HG03460 (cell line): ENCODE data around the gene TNFRSF6B.

Source experiments
- ATAC-seq: cut with Tn5 transposase; IDR thresholded peaks from one replicate; pipeline ENCODE4 v1.9.1; 2021; ENCODE audit not compliant: unreplicated experiment

TNFRSF6B gene

DNA sequence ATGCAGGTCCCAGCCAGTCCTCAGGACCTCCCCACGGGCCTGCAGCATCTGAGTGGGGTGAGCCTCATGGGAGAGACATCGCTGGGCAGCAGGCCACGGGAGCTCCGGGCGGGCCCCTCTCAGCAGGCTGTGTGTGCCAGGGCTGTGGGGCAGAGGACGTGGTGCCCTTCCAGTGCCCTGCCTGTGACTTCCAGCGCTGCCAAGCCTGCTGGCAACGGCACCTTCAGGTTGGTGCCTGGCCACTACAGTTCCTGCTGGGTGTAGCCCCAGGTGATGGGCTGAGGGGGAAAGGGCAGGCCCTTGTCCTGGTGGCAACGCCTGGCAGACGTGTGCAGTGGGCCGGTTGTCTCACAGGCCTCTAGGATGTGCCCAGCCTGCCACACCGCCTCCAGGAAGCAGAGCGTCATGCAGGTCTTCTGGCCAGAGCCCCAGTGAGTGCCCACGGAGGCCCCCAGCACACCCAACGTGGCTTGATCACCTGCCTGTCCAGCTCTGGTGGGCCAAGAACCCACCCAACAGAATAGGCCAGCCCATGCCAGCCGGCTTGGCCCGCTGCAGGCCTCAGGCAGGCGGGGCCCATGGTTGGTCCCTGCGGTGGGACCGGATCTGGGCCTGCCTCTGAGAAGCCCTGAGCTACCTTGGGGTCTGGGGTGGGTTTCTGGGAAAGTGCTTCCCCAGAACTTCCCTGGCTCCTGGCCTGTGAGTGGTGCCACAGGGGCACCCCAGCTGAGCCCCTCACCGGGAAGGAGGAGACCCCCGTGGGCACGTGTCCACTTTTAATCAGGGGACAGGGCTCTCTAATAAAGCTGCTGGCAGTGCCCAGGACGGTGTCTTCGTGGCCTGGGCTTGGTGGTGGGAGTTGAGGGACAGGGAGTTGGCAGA lies 787 bp upstream of the TNFRSF6B start:
- ATAC-seq, result no peak

DNA sequence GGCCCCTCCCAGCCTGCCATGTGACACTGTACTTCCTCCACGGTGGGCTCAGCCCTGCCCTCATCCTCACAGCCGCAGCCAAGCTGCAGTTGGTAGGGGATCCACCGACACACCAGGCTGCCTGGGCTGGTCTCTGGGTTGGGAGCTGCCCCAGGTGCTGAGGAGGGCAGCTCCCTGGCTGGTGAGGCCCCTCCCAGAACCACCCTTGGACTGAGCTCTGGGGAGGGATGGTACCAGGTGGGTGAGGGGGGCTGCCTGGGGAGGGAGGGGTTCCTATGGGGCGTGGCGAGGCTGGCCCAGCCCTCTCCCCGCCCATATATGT lies 185 bp upstream of the TNFRSF6B start:
- ATAC-seq, result no peak

DNA sequence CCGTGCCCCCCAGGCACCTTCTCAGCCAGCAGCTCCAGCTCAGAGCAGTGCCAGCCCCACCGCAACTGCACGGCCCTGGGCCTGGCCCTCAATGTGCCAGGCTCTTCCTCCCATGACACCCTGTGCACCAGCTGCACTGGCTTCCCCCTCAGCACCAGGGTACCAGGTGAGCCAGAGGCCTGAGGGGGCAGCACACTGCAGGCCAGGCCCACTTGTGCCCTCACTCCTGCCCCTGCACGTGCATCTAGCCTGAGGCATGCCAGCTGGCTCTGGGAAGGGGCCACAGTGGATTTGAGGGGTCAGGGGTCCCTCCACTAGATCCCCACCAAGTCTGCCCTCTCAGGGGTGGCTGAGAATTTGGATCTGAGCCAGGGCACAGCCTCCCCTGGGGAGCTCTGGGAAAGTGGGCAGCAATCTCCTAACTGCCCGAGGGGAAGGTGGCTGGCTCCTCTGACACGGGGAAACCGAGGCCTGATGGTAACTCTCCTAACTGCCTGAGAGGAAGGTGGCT lies 960 bp downstream of the TNFRSF6B start:
- no peak for ATAC-seq

DNA sequence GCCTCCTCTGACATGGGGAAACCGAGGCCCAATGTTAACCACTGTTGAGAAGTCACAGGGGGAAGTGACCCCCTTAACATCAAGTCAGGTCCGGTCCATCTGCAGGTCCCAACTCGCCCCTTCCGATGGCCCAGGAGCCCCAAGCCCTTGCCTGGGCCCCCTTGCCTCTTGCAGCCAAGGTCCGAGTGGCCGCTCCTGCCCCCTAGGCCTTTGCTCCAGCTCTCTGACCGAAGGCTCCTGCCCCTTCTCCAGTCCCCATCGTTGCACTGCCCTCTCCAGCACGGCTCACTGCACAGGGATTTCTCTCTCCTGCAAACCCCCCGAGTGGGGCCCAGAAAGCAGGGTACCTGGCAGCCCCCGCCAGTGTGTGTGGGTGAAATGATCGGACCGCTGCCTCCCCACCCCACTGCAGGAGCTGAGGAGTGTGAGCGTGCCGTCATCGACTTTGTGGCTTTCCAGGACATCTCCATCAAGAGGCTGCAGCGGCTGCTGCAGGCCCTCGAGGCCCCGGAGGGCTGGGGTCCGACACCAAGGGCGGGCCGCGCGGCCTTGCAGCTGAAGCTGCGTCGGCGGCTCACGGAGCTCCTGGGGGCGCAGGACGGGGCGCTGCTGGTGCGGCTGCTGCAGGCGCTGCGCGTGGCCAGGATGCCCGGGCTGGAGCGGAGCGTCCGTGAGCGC lies 1.6 kb downstream of the TNFRSF6B start:
- no peak for ATAC-seq

DNA sequence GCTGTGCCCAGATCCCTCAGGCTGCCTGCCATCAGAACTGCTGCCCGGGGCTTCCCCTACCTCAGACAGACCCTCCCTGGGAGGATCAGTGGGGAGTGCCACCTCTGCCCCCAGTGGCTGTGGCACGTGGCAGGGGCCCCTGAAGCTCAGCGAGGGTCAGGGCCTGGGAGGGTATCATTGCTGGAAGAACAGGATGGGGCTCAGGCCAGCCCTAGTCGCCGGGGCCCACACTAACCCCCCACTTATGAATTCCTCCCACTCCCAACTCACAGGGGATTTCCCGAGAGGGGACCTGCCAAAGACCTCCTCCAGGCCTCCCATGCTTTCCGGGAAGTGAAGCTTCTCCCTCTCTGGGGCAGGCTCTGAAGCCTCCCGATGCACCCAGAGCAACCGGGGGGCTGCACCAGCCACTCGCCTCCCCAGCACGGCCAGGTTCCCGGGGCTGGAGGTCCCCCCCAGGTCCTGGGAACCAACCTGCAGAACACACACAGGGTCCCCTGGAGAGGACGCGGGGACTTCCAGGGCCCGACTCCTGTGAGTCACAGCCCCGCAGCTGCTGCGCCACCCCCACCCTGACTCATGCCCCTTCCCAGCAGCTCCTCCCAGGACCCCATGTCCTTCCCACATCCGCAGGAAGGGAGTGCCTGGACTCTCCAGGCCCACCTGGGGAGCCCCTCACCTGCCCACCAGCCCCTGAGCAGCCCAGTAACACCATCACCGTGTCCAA lies 2.5 kb downstream of the TNFRSF6B start:
- ATAC-seq, result no peak

DNA sequence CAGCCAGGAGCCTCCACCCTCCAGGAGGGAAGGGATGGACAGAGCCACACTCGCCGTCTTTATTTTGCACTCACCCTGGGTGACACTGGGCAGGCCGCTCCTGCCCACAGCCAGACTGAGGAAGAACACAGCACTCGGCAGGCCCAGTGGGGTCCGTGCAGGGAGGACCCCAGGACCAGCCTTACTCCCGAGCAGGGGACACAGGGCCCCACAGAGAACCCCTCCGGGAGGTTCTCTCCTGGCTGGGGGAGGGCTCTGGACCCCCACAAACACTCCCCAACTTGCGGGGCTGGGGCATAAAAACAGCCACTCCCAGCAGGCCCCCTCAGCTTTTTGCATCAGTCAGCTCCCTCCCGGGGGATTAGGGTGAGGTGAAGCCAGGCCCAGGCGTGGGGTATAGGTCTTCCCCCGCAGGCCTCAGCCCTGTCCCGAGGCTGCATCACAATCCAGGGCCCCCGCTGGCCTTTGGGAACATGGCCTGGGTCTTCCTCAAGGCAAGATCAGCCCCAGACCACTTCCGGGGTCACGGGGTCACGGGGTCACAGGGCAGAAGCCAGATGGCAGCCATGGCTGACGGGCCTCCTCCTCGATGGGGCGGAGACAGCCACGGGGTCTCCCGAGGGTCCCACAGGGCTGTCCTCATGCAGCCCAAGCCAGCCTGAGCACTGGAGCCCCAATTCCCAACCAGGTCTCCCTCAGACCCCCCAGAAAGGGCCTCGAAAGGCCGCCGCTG lies 3.2 kb downstream of the TNFRSF6B start:
- ATAC-seq, result no peak

DNA sequence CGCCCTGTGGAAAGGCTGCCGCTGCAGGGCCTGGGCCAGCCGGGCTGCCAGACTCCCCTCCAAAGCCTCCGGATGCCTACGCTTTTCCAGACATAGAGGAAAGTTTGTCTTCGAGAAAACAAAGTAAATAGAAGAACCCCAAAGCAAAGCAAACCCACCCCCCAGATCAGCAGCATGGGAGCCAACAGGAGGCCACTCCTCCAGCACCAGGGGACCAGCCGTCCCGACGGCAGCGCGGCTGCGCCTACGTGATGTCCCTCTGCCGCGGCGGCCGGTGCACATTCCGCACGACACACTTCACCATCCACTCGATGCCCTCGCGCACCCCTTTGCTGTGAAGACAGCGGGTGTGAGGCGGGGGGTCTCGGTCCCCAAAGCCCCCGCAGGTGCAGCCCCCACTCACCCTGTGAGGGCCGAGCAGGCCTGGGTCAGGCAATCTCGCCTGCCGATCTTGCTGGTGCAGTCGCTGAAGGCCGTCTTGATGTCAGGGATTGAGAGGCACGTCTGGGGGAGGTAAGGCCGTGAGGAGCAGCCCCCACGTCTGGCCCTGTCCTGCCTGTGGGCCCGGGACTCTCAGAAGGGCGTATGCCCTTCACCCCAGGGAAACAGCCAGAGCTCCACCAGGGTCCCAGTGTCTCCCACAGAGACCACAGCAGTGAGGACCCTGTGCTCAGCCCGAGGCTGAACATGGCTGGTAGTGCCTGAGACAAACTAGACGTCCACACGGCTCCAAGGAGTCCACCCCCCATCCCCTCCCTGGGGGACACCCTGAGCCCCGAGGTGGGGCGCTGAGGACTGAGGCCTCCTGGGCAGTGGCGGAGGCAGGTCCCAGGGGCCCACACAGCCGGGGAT lies 4.0 kb downstream of the TNFRSF6B start:
- ATAC-seq, result no peak

DNA sequence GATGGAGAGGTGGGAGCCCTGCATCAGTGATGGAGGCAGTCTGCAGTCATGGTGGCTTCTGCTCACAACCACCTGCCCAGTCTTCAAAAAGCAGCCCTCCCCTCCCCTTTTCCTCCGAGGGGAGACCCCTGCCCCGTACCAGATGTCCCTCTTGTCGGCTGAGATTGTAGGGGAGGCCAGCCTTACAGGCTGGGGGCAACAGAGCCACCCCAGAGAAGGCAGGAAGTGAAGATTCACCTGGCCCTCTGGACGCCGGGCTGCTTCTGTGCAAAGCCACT lies 4.5 kb downstream of the TNFRSF6B start:
- no peak for ATAC-seq

DNA sequence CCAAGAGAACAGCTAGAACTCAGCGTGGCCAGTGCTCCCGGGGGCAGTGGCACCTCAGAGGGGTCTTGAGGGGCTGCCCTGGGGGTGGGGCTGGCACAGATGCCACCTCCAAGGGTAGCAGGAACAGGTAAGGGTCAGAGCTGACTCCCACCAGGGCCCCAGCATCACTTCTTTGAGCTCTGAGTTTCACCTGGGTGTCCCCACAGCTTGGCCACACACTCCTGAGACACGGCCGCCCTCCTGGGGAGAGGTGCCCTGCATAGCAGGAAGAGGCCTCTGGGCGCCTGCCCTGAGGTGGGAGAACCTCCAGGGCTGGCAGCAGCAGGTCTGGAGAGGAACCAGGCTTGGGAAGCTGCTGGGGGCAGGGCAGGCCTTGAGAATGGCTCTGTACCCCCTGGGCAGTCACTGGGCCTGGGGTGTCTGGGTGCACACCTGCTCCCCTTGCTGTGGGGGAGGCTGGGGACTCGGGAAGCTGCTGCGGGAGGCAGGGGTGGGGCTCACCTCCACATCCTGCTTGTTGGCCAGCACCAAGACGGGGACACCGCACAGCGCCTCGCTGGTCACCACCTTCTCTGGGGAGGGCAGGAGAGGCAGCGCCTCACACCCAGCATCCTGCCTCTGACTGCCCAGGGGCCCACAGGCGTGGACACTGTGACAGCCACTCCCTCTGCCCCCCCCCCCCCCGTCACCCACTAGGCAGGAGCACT lies 5.0 kb downstream of the TNFRSF6B start:
- no peak for ATAC-seq

DNA sequence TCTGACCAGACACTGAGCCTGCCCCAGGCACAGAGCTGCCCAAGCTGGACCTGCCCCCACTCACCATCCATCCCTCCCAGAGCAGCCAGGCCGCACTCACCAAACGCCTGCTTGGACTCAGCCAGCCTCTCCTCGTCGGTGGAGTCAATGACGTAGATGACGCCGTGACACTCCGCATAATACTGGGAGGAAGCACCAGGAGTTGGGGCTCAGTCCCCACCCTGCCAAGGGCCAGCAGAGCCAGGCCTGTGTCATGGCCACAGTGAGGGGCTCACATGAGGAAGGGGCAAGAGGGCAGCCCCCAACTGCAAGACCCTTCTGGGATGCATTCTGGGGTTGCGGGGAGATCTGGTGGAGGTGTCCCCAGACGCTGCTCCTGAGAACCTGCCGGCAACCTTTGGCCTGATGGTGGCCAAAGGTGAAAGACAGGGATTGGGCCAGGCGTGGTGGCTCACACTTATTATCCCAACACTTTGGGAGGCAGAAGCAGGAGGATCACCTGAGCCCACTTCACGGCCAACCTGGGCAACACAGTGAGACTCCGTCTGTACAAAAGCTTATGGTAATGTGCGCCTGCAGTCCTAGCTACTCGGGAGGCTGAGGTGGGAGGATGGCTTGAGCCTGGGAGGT lies 5.7 kb downstream of the TNFRSF6B start:
- no peak for ATAC-seq

DNA sequence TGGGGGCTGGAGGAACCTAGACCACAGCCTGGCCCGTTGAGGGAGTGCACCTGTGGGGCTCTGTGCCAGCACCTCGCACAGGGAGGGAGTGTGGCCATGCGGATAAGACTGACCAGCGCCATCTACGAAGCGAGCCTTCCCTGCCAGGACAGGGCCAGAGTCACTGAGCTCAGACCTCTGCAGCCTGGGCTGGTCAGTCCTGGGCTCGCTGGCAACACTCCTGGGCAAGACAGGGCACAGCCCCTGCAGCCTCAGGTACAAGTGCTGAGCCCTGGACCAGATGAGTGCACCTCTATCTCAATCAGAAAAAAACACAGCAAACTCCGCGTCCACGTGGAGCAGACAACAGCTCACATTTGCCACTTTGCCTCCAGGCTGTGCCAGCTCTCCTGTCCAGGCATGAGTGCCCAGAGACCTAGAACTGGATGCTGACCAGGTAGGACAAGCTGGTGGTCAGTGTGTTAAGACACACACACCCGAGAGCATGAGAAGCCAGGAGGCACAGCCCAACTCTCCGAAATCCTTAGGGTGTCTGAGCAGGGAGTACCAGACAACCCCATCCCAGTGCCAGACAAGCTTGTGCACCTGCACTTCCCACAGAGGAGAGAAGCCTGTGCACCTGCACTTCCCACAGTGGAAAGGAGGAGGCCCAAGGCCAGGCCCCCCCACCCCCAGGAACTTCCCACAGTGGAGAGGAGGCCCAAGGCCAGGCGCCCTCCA lies 6.5 kb downstream of the TNFRSF6B start:
- ATAC-seq, result no peak

DNA sequence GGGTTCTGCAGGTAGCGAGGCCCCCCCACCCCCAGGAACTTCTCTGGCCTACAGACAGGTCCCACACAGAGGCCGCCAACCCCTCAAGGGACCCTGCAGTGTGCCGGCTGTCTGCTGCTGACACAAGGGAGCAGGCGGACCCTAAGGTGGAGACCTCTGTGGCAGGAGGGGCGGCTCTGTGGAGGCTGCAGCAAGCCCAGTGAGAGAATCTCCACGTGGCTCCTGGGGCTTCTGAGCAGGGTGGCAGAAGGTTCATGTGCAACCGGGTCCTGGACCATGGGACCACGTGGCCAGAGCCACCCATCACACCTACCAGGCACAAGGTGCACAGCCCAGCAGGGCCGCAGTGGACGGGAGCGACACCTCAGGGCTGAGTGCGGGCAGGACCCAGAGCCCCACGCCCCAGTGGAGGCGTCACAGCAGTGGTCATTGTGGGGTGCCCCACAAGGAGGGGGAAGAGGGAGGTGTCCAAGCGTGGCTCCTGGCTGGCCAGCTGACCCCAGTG lies 7.1 kb downstream of the TNFRSF6B start:
- no peak for ATAC-seq

DNA sequence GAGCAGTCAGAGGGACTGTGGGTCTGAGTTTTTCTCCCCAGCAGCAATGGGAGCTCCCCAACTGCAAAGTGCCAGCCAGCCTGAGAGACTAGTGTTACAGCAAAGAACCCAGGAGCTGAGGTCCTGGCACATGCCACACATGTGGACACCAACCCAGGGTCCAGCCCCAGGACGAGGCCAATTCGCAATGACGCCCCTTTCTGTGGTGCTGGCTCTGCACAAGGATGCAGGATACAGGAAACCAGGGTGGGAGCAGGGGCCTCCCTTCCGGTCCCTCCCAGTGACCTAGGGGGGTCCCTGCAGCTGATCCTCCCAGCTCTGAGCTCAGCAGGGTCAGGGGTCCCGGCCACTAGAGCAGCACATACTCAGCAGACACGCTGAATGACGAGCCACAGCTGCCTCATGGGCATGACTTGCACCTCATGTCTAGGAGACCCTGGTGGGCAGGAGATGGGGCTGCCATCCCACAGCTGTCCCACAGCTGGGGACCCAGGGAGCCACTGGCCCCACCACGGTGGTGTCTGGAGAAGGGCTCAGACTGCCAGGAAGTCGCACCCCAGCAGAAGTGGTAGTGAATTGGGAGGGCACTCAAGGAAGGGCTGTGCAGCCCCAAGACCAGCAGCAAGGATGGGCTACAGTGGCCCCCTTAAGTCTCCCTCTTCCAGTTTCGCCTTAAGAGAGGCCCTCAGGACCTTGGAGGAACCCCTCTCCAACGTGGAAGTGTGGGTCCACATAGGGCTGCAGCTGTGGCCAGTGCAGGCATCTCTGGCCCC lies 7.7 kb downstream of the TNFRSF6B start:
- ATAC-seq, result no peak

DNA sequence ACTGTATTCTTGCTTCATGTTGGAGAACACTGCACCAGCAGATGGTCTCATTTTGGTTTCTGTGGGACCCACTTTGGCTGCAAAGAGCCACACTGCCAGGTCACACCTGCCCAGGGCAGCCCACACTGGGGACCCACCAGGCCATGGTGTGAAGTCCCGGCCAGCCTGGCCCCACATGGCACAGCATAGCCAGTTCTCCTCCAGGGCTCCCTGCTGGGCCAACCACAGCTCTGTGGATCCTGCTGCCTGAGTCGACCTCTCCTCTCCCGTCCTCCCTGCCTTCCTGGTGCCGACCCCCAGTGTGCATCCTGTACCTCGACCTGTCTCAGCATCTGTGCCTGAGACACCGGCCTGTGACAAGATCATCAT lies 8.3 kb downstream of the TNFRSF6B start:
- ATAC-seq, result no peak

DNA sequence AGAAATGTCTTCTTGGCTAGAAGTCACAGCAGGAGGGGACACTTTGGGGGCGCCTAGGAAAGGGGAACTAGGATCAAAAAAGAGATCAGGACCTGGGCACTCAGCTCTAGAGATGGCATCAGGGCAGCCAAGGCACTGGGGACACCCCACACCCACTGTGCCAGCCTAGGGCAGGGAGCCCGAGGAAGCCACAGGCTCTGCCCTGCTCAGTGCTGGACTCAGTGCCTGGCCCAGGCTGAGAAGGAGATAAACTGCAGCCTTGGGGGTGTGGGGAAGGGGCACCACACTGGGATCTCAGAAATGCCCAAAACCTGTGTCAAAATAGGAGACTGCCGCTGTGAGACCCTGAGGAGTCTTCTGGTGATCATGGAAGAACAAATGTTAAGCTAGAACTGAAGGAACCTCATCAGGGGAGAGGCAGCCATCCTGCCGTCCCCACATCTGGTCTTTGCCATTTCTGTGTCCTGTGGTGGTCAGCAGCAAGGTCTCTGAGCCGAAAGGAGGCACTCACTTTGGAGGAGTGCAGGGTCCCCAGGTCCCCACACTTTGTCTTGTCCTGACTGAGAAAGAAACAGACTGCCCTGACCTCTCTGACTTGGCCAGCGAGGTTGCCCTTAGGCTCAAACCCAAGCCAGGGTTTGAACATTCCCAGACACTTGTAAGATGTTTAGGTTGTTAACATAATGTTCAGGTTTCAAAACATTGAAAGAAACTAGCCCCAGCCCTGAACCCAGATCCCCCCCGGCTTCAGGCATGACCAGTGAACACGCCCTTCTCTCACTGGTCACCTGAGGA lies 9.0 kb downstream of the TNFRSF6B start:
- ATAC-seq, result no peak

DNA sequence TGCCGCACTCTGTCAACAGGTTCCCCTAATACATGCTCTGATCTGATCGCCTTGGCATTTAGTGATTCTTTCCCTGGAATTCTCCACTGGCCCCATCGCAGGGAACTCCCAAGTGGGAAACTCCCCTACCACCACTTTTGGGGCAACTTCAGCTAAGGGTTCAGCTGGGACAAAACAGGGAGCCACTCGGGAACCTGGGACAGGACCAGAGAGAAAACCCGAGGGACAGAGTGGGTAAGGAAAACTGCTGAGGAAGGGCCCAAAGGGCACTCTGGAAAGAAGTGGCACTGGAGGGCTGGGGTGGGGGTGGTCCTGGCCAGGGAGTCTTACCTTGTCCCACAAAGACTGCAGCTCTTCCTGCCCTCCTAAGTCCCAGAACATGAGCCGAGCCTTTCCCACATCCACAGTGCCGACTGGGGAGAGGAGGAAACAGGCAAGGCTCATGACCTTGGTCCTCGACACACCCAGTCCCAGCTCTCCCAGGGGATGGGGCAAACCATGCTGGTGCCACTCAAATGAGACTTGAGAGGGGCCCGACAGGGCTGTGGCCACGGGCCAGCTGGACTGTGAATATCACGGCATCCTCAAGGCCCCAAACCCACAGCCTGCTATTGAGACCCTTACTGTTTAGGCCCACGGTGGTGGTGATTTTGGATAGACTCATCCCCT lies 9.7 kb downstream of the TNFRSF6B start:
- no peak for ATAC-seq
